AG09309 (cell line): ENCODE measurements around the gene STEAP1B.
"Not testable (repeated sequence)": the region's sequence is repeated elsewhere in the genome, so short reads cannot be mapped to it uniquely, and the experiment has no call there.

ENCODE experiments used
- DNase-seq: peaks from one replicate; pipeline ENCODE4 v3.0.0-alpha.2; 2010; ENCODE audit warnings: low read depth
- H3K4me3 ChIP-seq: 2 replicates; pipeline ENCODE4 v1.5.1; 2011; ENCODE audit warnings: mild to moderate bottlenecking, low read depth, low read length, moderate library complexity; ENCODE audit not compliant: control insufficient read depth
- TF ChIP-seq, protein P1 (sequence below): IDR thresholded peaks from 2 replicates; pipeline ENCODE4 v1.5.1; 2011; ENCODE audit warnings: mild to moderate bottlenecking, low read depth, low read length, inconsistent platforms; ENCODE audit not compliant: insufficient read depth, control insufficient read depth; ENCODE audit errors: missing control alignments

Gene STEAP1B

GRCh38 chr7:22452142-22452959 lies 47.6 kb downstream of the STEAP1B start:
- no peak for DNase-seq
- TF ChIP-seq, protein P1, sequence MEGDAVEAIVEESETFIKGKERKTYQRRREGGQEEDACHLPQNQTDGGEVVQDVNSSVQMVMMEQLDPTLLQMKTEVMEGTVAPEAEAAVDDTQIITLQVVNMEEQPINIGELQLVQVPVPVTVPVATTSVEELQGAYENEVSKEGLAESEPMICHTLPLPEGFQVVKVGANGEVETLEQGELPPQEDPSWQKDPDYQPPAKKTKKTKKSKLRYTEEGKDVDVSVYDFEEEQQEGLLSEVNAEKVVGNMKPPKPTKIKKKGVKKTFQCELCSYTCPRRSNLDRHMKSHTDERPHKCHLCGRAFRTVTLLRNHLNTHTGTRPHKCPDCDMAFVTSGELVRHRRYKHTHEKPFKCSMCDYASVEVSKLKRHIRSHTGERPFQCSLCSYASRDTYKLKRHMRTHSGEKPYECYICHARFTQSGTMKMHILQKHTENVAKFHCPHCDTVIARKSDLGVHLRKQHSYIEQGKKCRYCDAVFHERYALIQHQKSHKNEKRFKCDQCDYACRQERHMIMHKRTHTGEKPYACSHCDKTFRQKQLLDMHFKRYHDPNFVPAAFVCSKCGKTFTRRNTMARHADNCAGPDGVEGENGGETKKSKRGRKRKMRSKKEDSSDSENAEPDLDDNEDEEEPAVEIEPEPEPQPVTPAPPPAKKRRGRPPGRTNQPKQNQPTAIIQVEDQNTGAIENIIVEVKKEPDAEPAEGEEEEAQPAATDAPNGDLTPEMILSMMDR, result peak; percentile 78
- peak overlapping the region; percentile 8; the same call in 1 of the 2 replicates for H3K4me3 ChIP-seq

- not testable (repeated sequence) for H3K4me3 ChIP-seq, DNase-seq
Measured at GRCh38 chr7:22450013-22450412, 50.0 kb downstream of the STEAP1B start.

DNA sequence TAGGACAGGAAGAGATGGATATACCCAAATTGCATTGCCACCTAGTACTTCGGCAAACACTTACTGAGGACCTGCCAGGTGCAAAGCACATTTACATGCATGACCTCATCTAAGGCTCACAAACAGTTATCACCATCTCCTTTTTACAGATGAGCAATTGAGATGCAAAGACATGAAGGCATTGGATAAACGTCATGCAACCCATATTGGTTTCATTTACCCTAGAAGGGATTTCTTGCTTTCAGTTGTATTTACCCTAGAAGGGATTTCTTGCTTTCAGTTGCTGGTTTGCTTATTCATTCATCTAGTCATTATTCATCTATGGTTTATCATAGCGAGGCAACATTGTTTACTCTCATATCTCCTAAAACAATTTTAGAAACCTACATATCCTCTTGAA lies 52.2 kb downstream of the STEAP1B start:
- no peak for DNase-seq
- H3K4me3 ChIP-seq, result no peak overlapping the region

DNA sequence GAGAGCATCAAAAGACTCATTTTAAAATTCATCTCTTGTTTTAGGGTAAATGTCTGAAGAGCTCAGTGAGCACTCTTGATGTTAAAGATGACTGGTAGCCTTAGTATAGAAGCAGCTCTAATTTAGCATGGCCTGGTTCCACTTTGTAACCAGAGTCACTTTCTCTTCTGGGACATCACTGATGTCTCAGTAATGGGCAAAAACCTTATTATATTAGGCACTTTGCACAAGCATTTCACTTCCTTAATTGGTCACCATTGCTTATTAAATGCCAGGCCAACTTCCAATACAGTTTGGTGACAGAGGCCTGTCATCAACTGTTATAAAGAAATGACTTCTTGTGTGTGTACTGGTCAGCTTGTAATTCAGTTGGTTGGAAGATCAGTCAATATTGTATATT lies 53.0 kb downstream of the STEAP1B start:
- H3K4me3 ChIP-seq, result no peak overlapping the region
- DNase-seq, result no peak
- TF ChIP-seq, protein P1, result no peak

More for the DNA sequence above, 52.2 kb downstream of the STEAP1B start:
- TF ChIP-seq, protein P1, result no peak

DNA sequence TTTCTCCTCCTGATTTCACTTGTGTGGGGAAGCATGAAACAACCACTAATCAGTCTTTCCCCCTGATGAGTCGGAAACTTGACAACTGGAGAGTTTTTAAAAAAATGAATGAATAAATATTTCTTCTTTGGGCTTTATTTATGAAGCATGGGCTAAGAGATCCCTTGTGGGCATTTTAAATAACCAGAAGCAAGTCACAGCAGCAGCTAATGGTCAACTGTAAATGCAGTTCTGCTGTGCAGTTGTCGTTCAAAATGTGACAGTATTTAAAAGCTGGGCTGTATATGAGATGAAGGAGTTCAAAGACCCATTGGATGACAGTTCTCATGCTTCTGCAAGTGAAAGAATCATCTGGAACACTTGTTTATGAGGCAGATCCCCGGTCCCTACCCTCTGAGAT lies 54.1 kb downstream of the STEAP1B start:
- H3K4me3 ChIP-seq, result no peak overlapping the region
- TF ChIP-seq, protein P1, result no peak

GRCh38 chr7:22445140-22445743 lies 54.7 kb downstream of the STEAP1B start:
- DNase-seq, result no peak
- TF ChIP-seq, protein P1, result no peak
- H3K4me3 ChIP-seq, result no peak overlapping the region

More for the DNA sequence above, 54.1 kb downstream of the STEAP1B start:
- DNase-seq, result no peak
